Tibial nerve (tissue), 4 donors: Measurements from ENCODE around the gene FAM47E. TPM values are rescaled to one million over a fixed set of nuclear protein-coding genes. Genes with fewer than 3 reads are reported as not detected.
A peak's percentile ranks its signal among the peaks of the same experiment; 100 is the strongest.

Experiments
- DNase-seq, 2 donors: peaks; one replicate each; pipeline ENCODE4 v3.0.0-alpha.2; 2019; ENCODE audit warnings: low spot score in 2 of 2
- H3K27ac ChIP-seq, 4 donors: fragments of 200-600 bp; sonication (generic) in 3 of 4; one replicate each; pipeline ENCODE4 v1.5.1; 2017 to 2019; ENCODE audit warnings: mild to moderate bottlenecking in 1 of 4
- H3K27me3 ChIP-seq, 2 donors: fragments of 200-600 bp; sonication (generic) in 1 of 2; one replicate each; pipeline versions ENCODE4 v1.5.1 to v1.6.0; 2017 to 2019
- H3K36me3 ChIP-seq, 3 donors: fragments of 200-600 bp; sonication (generic); one replicate each; pipeline ENCODE4 v1.5.1; 2018 to 2019
- H3K4me1 ChIP-seq, 4 donors: fragments of 200-600 bp; sonication (generic) in 3 of 4; one replicate each; pipeline ENCODE4 v1.5.1; 2017 to 2019
- H3K4me3 ChIP-seq, 4 donors: fragments of 200-600 bp; sonication (generic) in 3 of 4; one replicate each; pipeline ENCODE4 v1.5.1; 2017 to 2019; ENCODE audit warnings: mild to moderate bottlenecking in 1 of 4, moderate library complexity in 1 of 4
- H3K9me3 ChIP-seq, 4 donors: fragments of 200-600 bp; sonication (generic) in 3 of 4; one replicate each; pipeline ENCODE4 v1.5.1; 2017 to 2019
- EP300 ChIP-seq, 2 donors: sonication (generic); formaldehyde crosslinking; IDR thresholded peaks; one replicate each; pipeline ENCODE4 v1.6.1; 2017; ENCODE audit warnings: antibody characterized with exemption in 2 of 2, mild to moderate bottlenecking in 1 of 2
- POLR2A ChIP-seq, 2 donors: fragments of 450-650 bp; IDR thresholded peaks; one replicate each; pipeline ENCODE4 v1.6.1; 2017; ENCODE audit warnings: antibody characterized with exemption in 2 of 2, mild to moderate bottlenecking in 2 of 2, moderate library complexity in 2 of 2
- WGBS, 2 donors: methylation state at CpG; one replicate each; pipeline ENCODE4 v1.1.5; 2018; 5-methylcytosine and 5-hydroxymethylcytosine counted together
- total RNA-seq, 4 donors: library from RNA; depleted of rRNA; stranded (reverse); fragments of >200 nt; gene quantifications; one replicate each; pipeline ENCODE4 v1.1.0, GENCODE V29; 2016
- TF ChIP-seq, protein P1 (sequence below), 5 experiments: fragments of 200-600 bp in 3 of 5; fragments of 450-650 bp in 2 of 5; sonication (generic) in 3 of 5; IDR thresholded peaks; one replicate each; pipeline ENCODE4 v1.5.1; 2016 to 2019; ENCODE audit warnings: antibody characterized with exemption in 5 of 5, mild to moderate bottlenecking in 3 of 5, moderate library complexity in 2 of 5

FAM47E gene
- total RNA-seq, 4 donors from 2014 or later, result 0.30 to 4.6 (median 1.5) TPM

GRCh38 chr4:76206222-76206942 is 45.1 kb upstream of the FAM47E start:
- WGBS, 2 donors, result 36% methylated on average over 7 of the region's 7 CpGs
- Histone ChIP-seq H3K4me3 (no peak overlapping the region), H3K27me3 (no peaks in the 10 kb centered on the region), H3K27ac (peak overlapping the region; percentile 45 to 97 (median 71)), H3K4me1 (peaks cover 0 to 84% (median 66%) of the 10 kb centered on the region in 4 donors), H3K36me3 (no peaks in the 10 kb centered on the region), H3K9me3 (no peaks in the 10 kb centered on the region)
- DNase-seq, result no peak
- TF ChIP-seq EP300 (IDR thresholded peaks at IDR 0.05) (no peak), POLR2A (IDR thresholded peaks at IDR 0.05) (no peak)
- TF ChIP-seq, protein P1, sequence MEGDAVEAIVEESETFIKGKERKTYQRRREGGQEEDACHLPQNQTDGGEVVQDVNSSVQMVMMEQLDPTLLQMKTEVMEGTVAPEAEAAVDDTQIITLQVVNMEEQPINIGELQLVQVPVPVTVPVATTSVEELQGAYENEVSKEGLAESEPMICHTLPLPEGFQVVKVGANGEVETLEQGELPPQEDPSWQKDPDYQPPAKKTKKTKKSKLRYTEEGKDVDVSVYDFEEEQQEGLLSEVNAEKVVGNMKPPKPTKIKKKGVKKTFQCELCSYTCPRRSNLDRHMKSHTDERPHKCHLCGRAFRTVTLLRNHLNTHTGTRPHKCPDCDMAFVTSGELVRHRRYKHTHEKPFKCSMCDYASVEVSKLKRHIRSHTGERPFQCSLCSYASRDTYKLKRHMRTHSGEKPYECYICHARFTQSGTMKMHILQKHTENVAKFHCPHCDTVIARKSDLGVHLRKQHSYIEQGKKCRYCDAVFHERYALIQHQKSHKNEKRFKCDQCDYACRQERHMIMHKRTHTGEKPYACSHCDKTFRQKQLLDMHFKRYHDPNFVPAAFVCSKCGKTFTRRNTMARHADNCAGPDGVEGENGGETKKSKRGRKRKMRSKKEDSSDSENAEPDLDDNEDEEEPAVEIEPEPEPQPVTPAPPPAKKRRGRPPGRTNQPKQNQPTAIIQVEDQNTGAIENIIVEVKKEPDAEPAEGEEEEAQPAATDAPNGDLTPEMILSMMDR (IDR thresholded peaks at IDR 0.05), result no peak

DNA sequence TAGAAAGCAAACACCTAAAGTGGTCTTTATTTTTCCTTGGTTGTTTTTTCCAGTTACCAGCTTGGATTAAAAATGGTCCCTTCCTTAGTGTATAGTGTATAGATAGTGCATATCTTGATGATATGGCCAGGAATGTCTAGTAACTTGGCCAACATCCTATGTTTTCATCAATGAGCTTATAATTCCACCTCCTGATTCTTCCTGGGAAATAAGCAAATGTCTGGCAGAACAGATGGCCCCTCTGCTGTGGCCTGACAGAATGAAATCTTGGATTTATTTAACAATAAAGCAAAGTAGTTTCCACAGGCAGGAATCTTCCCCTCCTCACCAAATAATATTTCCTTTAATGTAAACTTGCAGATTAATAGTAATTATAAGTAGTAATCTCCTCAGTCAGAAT is 44.0 kb upstream of the FAM47E start:
- no peak for DNase-seq
- H3K36me3 ChIP-seq, result no peaks in the 10 kb centered on the region
- H3K27ac ChIP-seq, result peak overlapping the region; percentile 61 to 99 (median 96)
- H3K27me3 ChIP-seq, result no peaks in the 10 kb centered on the region
- H3K4me1 ChIP-seq, result peaks cover 0 to 95% (median 72%) of the 10 kb centered on the region in 4 donors
- H3K4me3 ChIP-seq, result no peak overlapping the region
- no peaks in the 10 kb centered on the region for H3K9me3 ChIP-seq
- no peak for TF ChIP-seq EP300 (IDR thresholded peaks at IDR 0.05)
- TF ChIP-seq, protein P1 (IDR thresholded peaks at IDR 0.05), result no peak
- no peak for TF ChIP-seq POLR2A (IDR thresholded peaks at IDR 0.05)

DNA sequence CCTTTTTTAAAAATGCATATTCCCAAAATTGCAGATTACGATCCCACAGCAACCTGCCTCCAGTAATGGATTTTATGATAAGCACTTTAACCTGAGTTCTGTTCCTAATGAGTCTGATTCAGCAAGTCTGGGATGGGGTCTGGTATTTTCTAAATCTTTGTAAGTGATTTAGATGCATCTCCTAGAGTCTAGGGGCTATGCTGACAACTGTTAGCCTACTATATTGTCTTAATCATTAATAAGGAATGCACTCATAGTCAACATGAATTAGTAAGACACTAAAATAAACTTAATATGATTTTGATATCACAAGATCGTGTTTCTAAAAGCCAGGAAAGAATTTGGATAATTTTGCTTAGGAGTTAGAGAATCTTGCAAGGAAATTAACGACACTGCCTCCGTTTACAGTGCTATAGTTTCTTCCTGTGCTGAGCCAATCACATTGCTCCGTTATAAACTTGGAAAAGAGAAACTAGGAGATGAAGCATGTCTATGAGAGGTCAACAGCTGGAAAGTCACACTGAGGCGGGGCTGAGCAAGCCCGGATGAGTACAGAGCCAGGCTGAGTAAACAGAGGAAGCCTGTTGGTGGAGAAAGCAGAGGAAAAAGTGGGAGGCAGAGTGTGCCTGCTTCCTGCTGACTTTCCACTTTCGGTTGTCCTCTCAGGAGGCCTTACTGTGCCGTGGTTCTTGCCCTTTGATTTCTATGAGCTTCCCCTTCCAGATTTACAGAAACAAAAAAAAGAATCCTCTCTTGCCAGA is 43.3 kb upstream of the FAM47E start:
- H3K4me1 ChIP-seq, result peaks cover 0 to 93% (median 75%) of the 10 kb centered on the region in 4 donors
- H3K36me3 ChIP-seq, result no peaks in the 10 kb centered on the region
- H3K27me3 ChIP-seq, result no peaks in the 10 kb centered on the region
- TF ChIP-seq POLR2A (IDR thresholded peaks at IDR 0.05), result peak in 1 of 2 donors; percentile 32
- TF ChIP-seq EP300 (IDR thresholded peaks at IDR 0.05), result peak; percentile 50 to 90
- TF ChIP-seq, protein P1 (IDR thresholded peaks at IDR 0.05), result peak in 1 of 5 experiments; percentile 10
- H3K4me3 ChIP-seq, result peak overlapping the region in 3 of 4 donors; percentile 17 to 37 (median 18)
- DNase-seq, result peak; percentile 71 to 81
- 10 to 11% methylated on average over 9 of the region's 9 CpGs for WGBS, 2 donors
- H3K27ac ChIP-seq, result peak overlapping the region; percentile 61 to 99 (median 96)
- H3K9me3 ChIP-seq, result no peaks in the 10 kb centered on the region

GRCh38 chr4:76209881-76210280 is 41.6 kb upstream of the FAM47E start:
- DNase-seq, result no peak
- H3K27ac ChIP-seq, result peak overlapping the region in 3 of 4 donors; percentile 94 to 99 (median 97)
- TF ChIP-seq POLR2A (IDR thresholded peaks at IDR 0.05) (no peak), EP300 (IDR thresholded peaks at IDR 0.05) (no peak)
- WGBS, 2 donors, result 72% methylated on average over 4 of the region's 4 CpGs
- peaks cover 0 to 88% (median 81%) of the 10 kb centered on the region in 4 donors for H3K4me1 ChIP-seq
- H3K9me3 ChIP-seq, result no peaks in the 10 kb centered on the region
- no peaks in the 10 kb centered on the region for H3K27me3 ChIP-seq
- no peaks in the 10 kb centered on the region for H3K36me3 ChIP-seq
- no peak overlapping the region for H3K4me3 ChIP-seq

GRCh38 chr4:76210452-76210851 is 41.1 kb upstream of the FAM47E start:
- Histone ChIP-seq H3K4me1 (peaks cover 0 to 86% (median 79%) of the 10 kb centered on the region in 4 donors), H3K4me3 (peak overlapping the region in 1 of 4 donors; percentile 1), H3K27me3 (no peaks in the 10 kb centered on the region), H3K27ac (peak overlapping the region in 3 of 4 donors; percentile 94 to 99 (median 97)), H3K36me3 (no peaks in the 10 kb centered on the region), H3K9me3 (no peaks in the 10 kb centered on the region)
- DNase-seq, result no peak
- TF ChIP-seq POLR2A (IDR thresholded peaks at IDR 0.05) (no peak), EP300 (IDR thresholded peaks at IDR 0.05) (peak in 1 of 2 donors; percentile 34)
- TF ChIP-seq, protein P1 (IDR thresholded peaks at IDR 0.05), result no peak
- WGBS, 2 donors, result 16 to 27% methylated on average over 4 of the region's 4 CpGs
